Retinal pigment epithelial cell (primary cell): ENCODE measurements around the gene TAL1.

Experiments
- DNase-seq: peaks from one replicate; pipeline ENCODE4 v3.0.0-alpha.2; 2010; ENCODE audit warnings: low read depth
- H3K4me3 ChIP-seq: 2 replicates; pipeline ENCODE4 v1.5.1; 2011; ENCODE audit warnings: mild to moderate bottlenecking, low read length, control low read depth, moderate library complexity
- CTCF ChIP-seq: conservative IDR thresholded peaks from 2 replicates; pipeline ENCODE4 v1.5.1; 2011; ENCODE audit warnings: low read depth, low read length, control low read depth, inconsistent platforms

The TAL1 gene

GRCh38 chr1:47252369-47252768 lies 20.3 kb upstream of the TAL1 start:
- TF ChIP-seq CTCF = no peak
- H3K4me3 ChIP-seq = no peak overlapping the region
- DNase-seq = no peak

- no peak for TF ChIP-seq CTCF
- DNase-seq = no peak
- H3K4me3 ChIP-seq = no peak overlapping the region
Measured at GRCh38 chr1:47249755-47250154, 17.7 kb upstream of the TAL1 start.

GRCh38 chr1:47244339-47244862 lies 12.4 kb upstream of the TAL1 start:
- no peak for TF ChIP-seq CTCF
- H3K4me3 ChIP-seq = no peak overlapping the region
- no peak for DNase-seq

GRCh38 chr1:47243910-47244309 lies 11.9 kb upstream of the TAL1 start:
- no peak for DNase-seq
- TF ChIP-seq CTCF = no peak
- H3K4me3 ChIP-seq = no peak overlapping the region

- no peak overlapping the region for H3K4me3 ChIP-seq
- no peak for TF ChIP-seq CTCF
- no peak for DNase-seq
Measured at GRCh38 chr1:47241114-47242113, 9.4 kb upstream of the TAL1 start.

- H3K4me3 ChIP-seq = no peak overlapping the region
- no peak for DNase-seq
- TF ChIP-seq CTCF = no peak
Measured at GRCh38 chr1:47238935-47239592, 7.0 kb upstream of the TAL1 start.
